Liver (tissue), 9 donors: ENCODE measurements around the gene PCAT6. TPM values are rescaled to one million over a fixed set of nuclear protein-coding genes. Genes with fewer than 3 reads are reported as not detected.

Experiments used
- DNase-seq: peaks from one replicate; pipeline ENCODE4 v3.0.0-alpha.2; 2017; ENCODE audit warnings: low spot score
- H3K27ac ChIP-seq, 2 donors: one replicate each; pipeline ENCODE4 v1.7.0; 2013; ENCODE audit warnings: inconsistent platforms in 2 of 2, low read length in 2 of 2, control low read depth in 1 of 2, low read depth in 1 of 2, mild to moderate bottlenecking in 1 of 2
- H3K27me3 ChIP-seq, 4 donors: one replicate each; pipeline versions ENCODE4 v1.6.1 to v1.7.0; 2013; ENCODE audit warnings: low read length in 3 of 4, inconsistent platforms in 1 of 4, mild to moderate bottlenecking in 1 of 4, moderate library complexity in 1 of 4; ENCODE audit not compliant: control insufficient read depth in 4 of 4, insufficient read depth in 4 of 4
- H3K36me3 ChIP-seq, 4 donors: one replicate each; pipeline versions ENCODE4 v1.6.1 to v1.7.0; 2013; ENCODE audit warnings: low read length in 3 of 4, mild to moderate bottlenecking in 3 of 4, low read depth in 1 of 4, moderate library complexity in 1 of 4; ENCODE audit not compliant: control insufficient read depth in 4 of 4, insufficient read depth in 3 of 4
- H3K4me1 ChIP-seq, 4 donors: one replicate each; pipeline versions ENCODE4 v1.6.1 to v1.7.0; 2013; ENCODE audit warnings: low read length in 3 of 4, mild to moderate bottlenecking in 3 of 4, moderate library complexity in 1 of 4; ENCODE audit not compliant: control insufficient read depth in 4 of 4, insufficient read depth in 4 of 4
- H3K4me3 ChIP-seq, 3 donors: one replicate each; pipeline versions ENCODE4 v1.6.1 to v1.7.0; 2013; ENCODE audit warnings: low read length in 3 of 3, control low read depth in 1 of 3, low read depth in 1 of 3, mild to moderate bottlenecking in 1 of 3
- H3K9ac ChIP-seq, 2 donors: one replicate each; pipeline ENCODE4 v1.7.0; 2013; ENCODE audit warnings: low read length in 2 of 2, mild to moderate bottlenecking in 2 of 2, moderate library complexity in 2 of 2, control low read depth in 1 of 2, low read depth in 1 of 2
- H3K9me3 ChIP-seq, 4 donors: one replicate each; pipeline versions ENCODE4 v1.6.1 to v1.7.0; 2013; ENCODE audit warnings: low read length in 3 of 4; ENCODE audit not compliant: control insufficient read depth in 4 of 4
- EGR1 ChIP-seq, 2 donors: IDR thresholded peaks; 2 replicates each; pipeline ENCODE4 v1.6.1; 2016 to 2018; ENCODE audit warnings: antibody characterized with exemption in 2 of 2, low read depth in 2 of 2
- FOXA1 ChIP-seq: IDR thresholded peaks from 2 replicates; pipeline ENCODE4 v1.6.1; 2016; ENCODE audit warnings: antibody characterized with exemption
- GABPA ChIP-seq, 2 donors: IDR thresholded peaks in 1 of 2; conservative IDR thresholded peaks in 1 of 2; 2 replicates each; pipeline ENCODE4 v1.6.1; 2016; ENCODE audit warnings: antibody characterized with exemption in 2 of 2, mild to moderate bottlenecking in 1 of 2, moderate library complexity in 1 of 2
- HNF4A ChIP-seq, 2 donors: conservative IDR thresholded peaks; 2 replicates each; pipeline ENCODE4 v1.6.1; 2016; ENCODE audit warnings: antibody characterized with exemption in 2 of 2, mild to moderate bottlenecking in 2 of 2
- HNF4G ChIP-seq: IDR thresholded peaks from 2 replicates; pipeline ENCODE4 v1.6.1; 2016; ENCODE audit warnings: antibody characterized with exemption
- JUND ChIP-seq, 2 donors: IDR thresholded peaks; 2 replicates each; pipeline ENCODE4 v1.6.1; 2016; ENCODE audit warnings: antibody characterized with exemption in 2 of 2
- NR2F2 ChIP-seq: IDR thresholded peaks from 2 replicates; pipeline ENCODE4 v1.6.1; 2016; ENCODE audit warnings: antibody characterized with exemption
- RAD21 ChIP-seq, 2 donors: IDR thresholded peaks; 2 replicates each; pipeline ENCODE4 v1.6.1; 2016; ENCODE audit warnings: antibody characterized with exemption in 2 of 2, mild to moderate bottlenecking in 2 of 2
- RXRA ChIP-seq, 2 donors: IDR thresholded peaks; 2 replicates each; pipeline ENCODE4 v1.6.1; 2017 to 2018; ENCODE audit warnings: antibody characterized with exemption in 2 of 2, mild to moderate bottlenecking in 1 of 2
- SP1 ChIP-seq: IDR thresholded peaks from 2 replicates; pipeline ENCODE4 v1.6.1; 2018; ENCODE audit warnings: antibody characterized with exemption, mild to moderate bottlenecking
- WGBS: extraction: QIAGEN DNeasy Blood & Tissue Kit; methylation state at CpG from one replicate; pipeline ENCODE4 v1.1.7; 2013; 5-methylcytosine and 5-hydroxymethylcytosine counted together
- polyA plus RNA-seq, 2 donors: library from polyadenylated mRNA; stranded (reverse) in 1 of 2; unstranded in 1 of 2; fragments of 200-250 nt in 1 of 2; fragments of >200 nt in 1 of 2; fragmentation: Nextera tagmentation in 1 of 2; extraction: Ambion mirVana in 1 of 2; gene quantifications; one replicate each; pipeline versions ENCODE4 v1.2.1 to v1.2.3, GENCODE V29; 2013 to 2015
- total RNA-seq, 2 donors: library from RNA; depleted of rRNA; stranded (reverse); fragments of >200 nt; gene quantifications; one replicate each; pipeline ENCODE4 v1.2.3, GENCODE V29; 2014
- TF ChIP-seq, protein P1 (sequence below): fragments of 150-350 bp; IDR thresholded peaks from 2 replicates; pipeline ENCODE4 v1.5.1; 2017; ENCODE audit warnings: improper control_type of control experiment, low read depth, low read length; ENCODE audit not compliant: missing input control
- TF ChIP-seq, protein P2 (sequence below): IDR thresholded peaks from 2 replicates; pipeline ENCODE4 v1.6.1; 2016; ENCODE audit warnings: antibody characterized with exemption
- TF ChIP-seq, protein P3 (sequence below): IDR thresholded peaks from 2 replicates; pipeline ENCODE4 v1.6.1; 2016; ENCODE audit warnings: antibody characterized with exemption
- TF ChIP-seq, protein P4 (sequence below): IDR thresholded peaks from 2 replicates; pipeline ENCODE4 v1.6.1; 2016; ENCODE audit warnings: antibody characterized with exemption, mild to moderate bottlenecking
- TF ChIP-seq, protein P5 (sequence below): IDR thresholded peaks from 2 replicates; pipeline ENCODE4 v1.6.1; 2016; ENCODE audit warnings: antibody characterized with exemption
- donor health status: healthy.
- donor health status: healthy.
- donor health status: healthy.
- donor health status: healthy.
- donor health status: healthy.

The PCAT6 gene
- total and polyA plus RNA-seq, 4 donors: 0.23 to 1.2 TPM; not detected in 2

DNA sequence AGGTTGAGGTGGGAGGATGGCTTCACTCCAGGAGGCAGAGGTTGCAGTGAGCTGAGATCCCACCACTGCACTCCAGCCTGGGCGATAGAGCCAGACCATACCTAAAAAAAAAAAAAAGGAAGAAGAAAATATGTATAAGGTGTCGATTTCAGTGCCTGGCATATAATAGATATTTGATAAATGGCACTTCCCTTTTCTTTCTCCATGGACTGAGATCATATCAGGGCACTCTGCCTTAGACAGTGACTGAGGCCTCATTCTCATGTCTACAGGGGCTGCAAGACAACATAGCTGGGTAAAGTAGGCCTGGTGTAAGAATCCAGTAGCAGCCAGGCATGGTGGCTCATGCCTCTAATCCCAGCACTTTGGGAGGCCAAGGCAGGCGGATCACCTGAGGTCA, 21.2 kb downstream of the PCAT6 start:
- no peak for DNase-seq
- H3K9me3 ChIP-seq: no peaks in the 10 kb centered on the region
- WGBS: 85% methylated on average over 3 of the region's 3 CpGs
- no peaks in the 10 kb centered on the region for H3K36me3 ChIP-seq
- H3K27ac ChIP-seq: no peak overlapping the region
- no peak overlapping the region for H3K9ac ChIP-seq
- no peaks in the 10 kb centered on the region for H3K27me3 ChIP-seq
- no peak for TF ChIP-seq RXRA (IDR thresholded peaks at IDR 0.05)
- no peaks in the 10 kb centered on the region for H3K4me1 ChIP-seq
- no peak overlapping the region for H3K4me3 ChIP-seq

DNA sequence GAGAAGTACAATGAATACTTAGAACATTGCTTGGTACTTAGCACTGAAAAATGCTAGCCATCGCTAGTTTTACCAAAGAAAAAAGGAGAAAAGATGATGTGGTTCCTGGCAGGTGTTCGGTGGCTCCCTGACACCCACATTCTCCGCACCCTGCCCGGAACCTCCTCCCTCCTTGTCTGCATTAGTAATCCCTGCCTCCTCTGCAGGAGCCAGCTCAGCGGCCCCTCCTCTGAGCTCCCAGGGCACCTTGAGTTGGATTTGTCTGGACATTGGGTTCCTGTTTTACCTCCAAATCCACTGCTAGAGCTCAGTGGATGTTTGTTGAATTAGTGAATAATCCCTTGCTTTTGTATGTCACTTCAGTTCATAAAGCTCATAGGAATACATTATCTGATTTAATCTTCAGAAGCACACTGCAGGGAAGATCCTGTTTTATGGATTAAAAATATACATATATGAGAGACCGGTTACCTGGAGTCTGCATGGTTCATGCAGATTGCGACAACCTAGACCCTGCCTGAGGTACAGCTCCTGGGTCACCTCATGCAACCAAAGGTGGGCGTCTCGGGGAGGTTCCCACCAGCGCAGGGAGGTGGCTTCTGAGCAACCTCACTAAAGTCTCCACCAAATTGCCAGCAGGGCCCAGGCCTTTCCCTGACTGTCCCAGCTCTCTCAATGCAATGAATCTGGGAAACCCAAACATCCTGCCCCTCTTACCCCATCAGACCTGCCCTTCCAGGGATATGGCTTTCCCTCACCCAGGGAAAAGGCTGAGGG, 24.2 kb downstream of the PCAT6 start:
- no peaks in the 10 kb centered on the region for H3K4me1 ChIP-seq
- 93% methylated on average over 10 of the region's 10 CpGs for WGBS
- H3K27me3 ChIP-seq: no peaks in the 10 kb centered on the region
- no peak overlapping the region for H3K4me3 ChIP-seq
- H3K36me3 ChIP-seq: no peaks in the 10 kb centered on the region
- H3K27ac ChIP-seq: no peak overlapping the region
- no peaks in the 10 kb centered on the region for H3K9me3 ChIP-seq
- no peak overlapping the region for H3K9ac ChIP-seq
- no peak for DNase-seq
- TF ChIP-seq JUND (IDR thresholded peaks at IDR 0.05): no peak
- TF ChIP-seq GABPA (IDR thresholded peaks at IDR 0.05 in 1 of 2, conservative IDR thresholded peaks at IDR 0.05 in 1 of 2): no peak
- TF ChIP-seq, protein P1, sequence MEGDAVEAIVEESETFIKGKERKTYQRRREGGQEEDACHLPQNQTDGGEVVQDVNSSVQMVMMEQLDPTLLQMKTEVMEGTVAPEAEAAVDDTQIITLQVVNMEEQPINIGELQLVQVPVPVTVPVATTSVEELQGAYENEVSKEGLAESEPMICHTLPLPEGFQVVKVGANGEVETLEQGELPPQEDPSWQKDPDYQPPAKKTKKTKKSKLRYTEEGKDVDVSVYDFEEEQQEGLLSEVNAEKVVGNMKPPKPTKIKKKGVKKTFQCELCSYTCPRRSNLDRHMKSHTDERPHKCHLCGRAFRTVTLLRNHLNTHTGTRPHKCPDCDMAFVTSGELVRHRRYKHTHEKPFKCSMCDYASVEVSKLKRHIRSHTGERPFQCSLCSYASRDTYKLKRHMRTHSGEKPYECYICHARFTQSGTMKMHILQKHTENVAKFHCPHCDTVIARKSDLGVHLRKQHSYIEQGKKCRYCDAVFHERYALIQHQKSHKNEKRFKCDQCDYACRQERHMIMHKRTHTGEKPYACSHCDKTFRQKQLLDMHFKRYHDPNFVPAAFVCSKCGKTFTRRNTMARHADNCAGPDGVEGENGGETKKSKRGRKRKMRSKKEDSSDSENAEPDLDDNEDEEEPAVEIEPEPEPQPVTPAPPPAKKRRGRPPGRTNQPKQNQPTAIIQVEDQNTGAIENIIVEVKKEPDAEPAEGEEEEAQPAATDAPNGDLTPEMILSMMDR: no peak
- TF ChIP-seq FOXA1: no peak
- no peak for TF ChIP-seq HNF4A (conservative IDR thresholded peaks at IDR 0.05)
- TF ChIP-seq RXRA (IDR thresholded peaks at IDR 0.05): no peak
- no peak for TF ChIP-seq NR2F2
- no peak for TF ChIP-seq SP1
- TF ChIP-seq, protein P2, sequence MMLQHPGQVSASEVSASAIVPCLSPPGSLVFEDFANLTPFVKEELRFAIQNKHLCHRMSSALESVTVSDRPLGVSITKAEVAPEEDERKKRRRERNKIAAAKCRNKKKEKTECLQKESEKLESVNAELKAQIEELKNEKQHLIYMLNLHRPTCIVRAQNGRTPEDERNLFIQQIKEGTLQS: no peak
- no peak for TF ChIP-seq RAD21 (IDR thresholded peaks at IDR 0.05)
- TF ChIP-seq, protein P3, sequence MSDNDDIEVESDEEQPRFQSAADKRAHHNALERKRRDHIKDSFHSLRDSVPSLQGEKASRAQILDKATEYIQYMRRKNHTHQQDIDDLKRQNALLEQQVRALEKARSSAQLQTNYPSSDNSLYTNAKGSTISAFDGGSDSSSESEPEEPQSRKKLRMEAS: no peak
- TF ChIP-seq HNF4G: no peak
- TF ChIP-seq, protein P4, sequence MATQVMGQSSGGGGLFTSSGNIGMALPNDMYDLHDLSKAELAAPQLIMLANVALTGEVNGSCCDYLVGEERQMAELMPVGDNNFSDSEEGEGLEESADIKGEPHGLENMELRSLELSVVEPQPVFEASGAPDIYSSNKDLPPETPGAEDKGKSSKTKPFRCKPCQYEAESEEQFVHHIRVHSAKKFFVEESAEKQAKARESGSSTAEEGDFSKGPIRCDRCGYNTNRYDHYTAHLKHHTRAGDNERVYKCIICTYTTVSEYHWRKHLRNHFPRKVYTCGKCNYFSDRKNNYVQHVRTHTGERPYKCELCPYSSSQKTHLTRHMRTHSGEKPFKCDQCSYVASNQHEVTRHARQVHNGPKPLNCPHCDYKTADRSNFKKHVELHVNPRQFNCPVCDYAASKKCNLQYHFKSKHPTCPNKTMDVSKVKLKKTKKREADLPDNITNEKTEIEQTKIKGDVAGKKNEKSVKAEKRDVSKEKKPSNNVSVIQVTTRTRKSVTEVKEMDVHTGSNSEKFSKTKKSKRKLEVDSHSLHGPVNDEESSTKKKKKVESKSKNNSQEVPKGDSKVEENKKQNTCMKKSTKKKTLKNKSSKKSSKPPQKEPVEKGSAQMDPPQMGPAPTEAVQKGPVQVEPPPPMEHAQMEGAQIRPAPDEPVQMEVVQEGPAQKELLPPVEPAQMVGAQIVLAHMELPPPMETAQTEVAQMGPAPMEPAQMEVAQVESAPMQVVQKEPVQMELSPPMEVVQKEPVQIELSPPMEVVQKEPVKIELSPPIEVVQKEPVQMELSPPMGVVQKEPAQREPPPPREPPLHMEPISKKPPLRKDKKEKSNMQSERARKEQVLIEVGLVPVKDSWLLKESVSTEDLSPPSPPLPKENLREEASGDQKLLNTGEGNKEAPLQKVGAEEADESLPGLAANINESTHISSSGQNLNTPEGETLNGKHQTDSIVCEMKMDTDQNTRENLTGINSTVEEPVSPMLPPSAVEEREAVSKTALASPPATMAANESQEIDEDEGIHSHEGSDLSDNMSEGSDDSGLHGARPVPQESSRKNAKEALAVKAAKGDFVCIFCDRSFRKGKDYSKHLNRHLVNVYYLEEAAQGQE: no peak
- no peak for TF ChIP-seq EGR1 (IDR thresholded peaks at IDR 0.05; ENCODE audit: low read depth in 2 of 2)
- TF ChIP-seq, protein P5, sequence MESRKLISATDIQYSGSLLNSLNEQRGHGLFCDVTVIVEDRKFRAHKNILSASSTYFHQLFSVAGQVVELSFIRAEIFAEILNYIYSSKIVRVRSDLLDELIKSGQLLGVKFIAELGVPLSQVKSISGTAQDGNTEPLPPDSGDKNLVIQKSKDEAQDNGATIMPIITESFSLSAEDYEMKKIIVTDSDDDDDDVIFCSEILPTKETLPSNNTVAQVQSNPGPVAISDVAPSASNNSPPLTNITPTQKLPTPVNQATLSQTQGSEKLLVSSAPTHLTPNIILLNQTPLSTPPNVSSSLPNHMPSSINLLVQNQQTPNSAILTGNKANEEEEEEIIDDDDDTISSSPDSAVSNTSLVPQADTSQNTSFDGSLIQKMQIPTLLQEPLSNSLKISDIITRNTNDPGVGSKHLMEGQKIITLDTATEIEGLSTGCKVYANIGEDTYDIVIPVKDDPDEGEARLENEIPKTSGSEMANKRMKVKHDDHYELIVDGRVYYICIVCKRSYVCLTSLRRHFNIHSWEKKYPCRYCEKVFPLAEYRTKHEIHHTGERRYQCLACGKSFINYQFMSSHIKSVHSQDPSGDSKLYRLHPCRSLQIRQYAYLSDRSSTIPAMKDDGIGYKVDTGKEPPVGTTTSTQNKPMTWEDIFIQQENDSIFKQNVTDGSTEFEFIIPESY: no peak
